Measurements from ENCODE around the gene ATXN1. TPM values are rescaled to one million over a fixed set of nuclear protein-coding genes. Genes with fewer than 3 reads are reported as not detected.

Gene ATXN1
- total and polyA plus RNA-seq, 3 donors from 2014 or later: 12.8 to 84.1 (median 64.3) TPM

DNA sequence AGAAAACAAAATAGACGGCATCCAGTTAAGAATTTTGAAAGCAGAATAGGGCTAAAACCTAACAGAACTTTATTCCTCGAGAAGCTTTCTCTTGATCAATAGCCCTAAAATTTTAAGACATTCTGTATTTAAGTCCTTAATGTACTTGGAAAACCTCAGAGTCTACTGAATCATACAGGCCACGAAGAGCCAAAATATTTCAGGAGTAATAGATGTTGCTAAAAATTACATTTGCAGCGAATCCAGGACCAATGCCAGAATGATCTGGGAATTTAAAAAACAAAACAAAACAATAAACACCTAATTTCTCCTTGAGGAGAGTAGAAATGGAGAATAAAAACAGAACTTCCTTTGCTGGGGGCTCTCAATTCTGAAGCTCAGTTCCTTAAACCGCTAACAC is 23.3 kb downstream of the ATXN1 start:
- no peaks in the 10 kb centered on the region for H3K9me3 ChIP-seq
- 58 to 59% methylated on average over 5 of the region's 5 CpGs for WGBS, 2 donors
- H3K27me3 ChIP-seq: no peaks in the 10 kb centered on the region
- TF ChIP-seq POLR2A (IDR thresholded peaks at IDR 0.05): no peak
- TF ChIP-seq, protein P1, sequence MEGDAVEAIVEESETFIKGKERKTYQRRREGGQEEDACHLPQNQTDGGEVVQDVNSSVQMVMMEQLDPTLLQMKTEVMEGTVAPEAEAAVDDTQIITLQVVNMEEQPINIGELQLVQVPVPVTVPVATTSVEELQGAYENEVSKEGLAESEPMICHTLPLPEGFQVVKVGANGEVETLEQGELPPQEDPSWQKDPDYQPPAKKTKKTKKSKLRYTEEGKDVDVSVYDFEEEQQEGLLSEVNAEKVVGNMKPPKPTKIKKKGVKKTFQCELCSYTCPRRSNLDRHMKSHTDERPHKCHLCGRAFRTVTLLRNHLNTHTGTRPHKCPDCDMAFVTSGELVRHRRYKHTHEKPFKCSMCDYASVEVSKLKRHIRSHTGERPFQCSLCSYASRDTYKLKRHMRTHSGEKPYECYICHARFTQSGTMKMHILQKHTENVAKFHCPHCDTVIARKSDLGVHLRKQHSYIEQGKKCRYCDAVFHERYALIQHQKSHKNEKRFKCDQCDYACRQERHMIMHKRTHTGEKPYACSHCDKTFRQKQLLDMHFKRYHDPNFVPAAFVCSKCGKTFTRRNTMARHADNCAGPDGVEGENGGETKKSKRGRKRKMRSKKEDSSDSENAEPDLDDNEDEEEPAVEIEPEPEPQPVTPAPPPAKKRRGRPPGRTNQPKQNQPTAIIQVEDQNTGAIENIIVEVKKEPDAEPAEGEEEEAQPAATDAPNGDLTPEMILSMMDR (IDR thresholded peaks at IDR 0.05): no peak
- peak overlapping the region in 1 of 2 donors; percentile 57 for H3K27ac ChIP-seq
- no peaks in the 10 kb centered on the region for H3K36me3 ChIP-seq (ENCODE audit: low read depth, missing control alignments)
- no peak for DNase-seq
- H3K4me1 ChIP-seq: peaks cover 25% of the 10 kb centered on the region
- intact Hi-C loops (cut with DNase I; ENCODE audit: low total_unique reads): no loop called here
- no peak overlapping the region for H3K4me3 ChIP-seq

DNA sequence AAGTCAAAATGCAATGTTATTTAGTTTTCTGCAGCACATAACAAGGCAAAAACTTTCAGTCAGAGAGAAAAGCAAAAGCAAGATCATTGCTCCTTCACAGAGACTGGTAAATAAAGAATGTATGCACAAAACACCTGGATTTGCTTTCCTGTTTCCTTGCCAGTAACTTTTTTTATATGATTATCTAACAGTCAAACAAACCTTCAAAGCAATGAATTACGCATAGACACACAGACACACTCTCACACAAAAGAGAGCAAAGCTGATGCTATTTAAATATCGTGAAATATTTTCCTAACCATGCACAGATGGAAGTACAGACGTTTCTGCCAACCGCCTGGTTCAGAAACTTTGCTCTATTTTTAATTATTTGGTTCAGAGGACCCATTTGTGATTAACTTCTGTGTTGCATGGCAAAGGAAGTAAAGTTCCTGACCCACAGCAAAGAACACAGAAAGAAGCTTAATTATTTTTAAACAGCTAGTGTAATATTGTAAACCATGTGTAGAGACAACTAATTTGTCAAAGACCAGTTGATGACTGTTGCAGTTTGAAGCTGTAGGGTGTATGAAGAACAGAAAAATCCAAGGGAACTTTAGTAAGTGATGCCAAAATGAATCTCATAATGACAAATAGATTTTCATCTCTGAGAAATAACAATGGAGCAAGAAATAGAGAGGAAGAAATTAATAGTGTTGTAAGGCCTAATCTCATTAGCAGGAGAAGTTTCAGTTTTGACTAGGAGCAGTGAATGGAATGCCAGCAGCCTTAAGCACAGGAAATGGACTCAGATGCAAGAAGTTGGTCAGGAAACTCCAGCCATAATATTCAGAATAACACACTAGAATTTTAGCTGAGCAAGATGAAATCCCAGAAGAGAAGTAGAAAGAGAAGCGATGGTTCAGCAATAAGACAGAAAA is 24.1 kb downstream of the ATXN1 start:
- TF ChIP-seq, protein P1 (IDR thresholded peaks at IDR 0.05): no peak
- no peak for TF ChIP-seq POLR2A (IDR thresholded peaks at IDR 0.05)
- intact Hi-C loops (cut with DNase I; ENCODE audit: low total_unique reads): no loop called here
- Histone ChIP-seq H3K36me3 (ENCODE audit: low read depth, missing control alignments) (no peaks in the 10 kb centered on the region), H3K4me1 (peaks cover 25% of the 10 kb centered on the region), H3K27ac (peak overlapping the region in 1 of 2 donors; percentile 57), H3K4me3 (no peak overlapping the region), H3K27me3 (no peaks in the 10 kb centered on the region), H3K9me3 (no peaks in the 10 kb centered on the region)
- DNase-seq: no peak
- WGBS, 2 donors: 50 to 53% methylated on average over 5 of the region's 5 CpGs

DNA sequence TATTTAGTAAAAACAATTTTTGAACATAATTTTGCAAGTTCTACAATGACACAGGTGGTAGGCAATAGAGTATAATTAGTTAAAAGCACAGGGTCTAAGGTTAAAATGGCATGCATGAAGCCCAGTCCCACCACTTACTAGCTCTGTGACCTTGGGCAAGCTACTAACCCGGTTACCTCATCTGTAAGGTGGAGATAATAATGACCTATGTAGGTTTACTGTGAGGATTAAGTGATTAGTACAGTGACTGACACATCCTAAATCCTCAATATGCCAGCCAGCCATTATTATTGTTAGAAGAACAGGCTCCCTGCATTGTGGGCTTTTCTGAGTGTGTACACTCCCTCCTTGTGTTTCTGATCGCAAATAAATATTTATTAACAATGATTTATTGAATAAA is 26.2 kb downstream of the ATXN1 start:
- peaks cover 29% of the 10 kb centered on the region for H3K4me1 ChIP-seq
- 78 to 86% methylated on average over 2 of the region's 2 CpGs for whole genome bisulfite sequencing, 2 donors
- no peaks in the 10 kb centered on the region for H3K27me3 ChIP-seq
- intact Hi-C loops (cut with DNase I; ENCODE audit: low total_unique reads): no loop called here
- H3K9me3 ChIP-seq: no peaks in the 10 kb centered on the region
- H3K27ac ChIP-seq: no peak overlapping the region
- no peak overlapping the region for H3K4me3 ChIP-seq
- no peak for DNase-seq
- no peak for TF ChIP-seq POLR2A (IDR thresholded peaks at IDR 0.05)
- TF ChIP-seq, protein P1 (IDR thresholded peaks at IDR 0.05): no peak
- H3K36me3 ChIP-seq (ENCODE audit: low read depth, missing control alignments): no peaks in the 10 kb centered on the region

DNA sequence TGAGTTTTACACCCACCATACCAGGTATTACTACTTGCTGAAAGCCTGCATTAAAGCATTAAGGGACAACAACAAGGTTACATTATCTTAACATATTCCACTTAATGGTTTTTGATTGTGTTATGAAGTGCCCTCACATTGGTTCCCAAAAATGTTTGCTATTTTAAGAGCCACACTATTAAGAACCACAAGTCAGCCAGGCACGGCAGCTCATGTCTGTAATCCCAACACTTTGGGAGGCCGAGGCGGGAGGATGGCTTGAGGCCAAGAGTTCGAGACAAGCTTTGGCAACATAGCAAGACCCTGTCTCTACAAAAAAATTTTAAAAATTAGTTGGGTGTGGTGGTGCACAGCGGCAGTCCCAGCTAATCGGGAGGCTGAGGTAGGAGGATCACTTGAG is 28.2 kb downstream of the ATXN1 start:
- no peak for TF ChIP-seq POLR2A (IDR thresholded peaks at IDR 0.05)
- TF ChIP-seq, protein P1 (IDR thresholded peaks at IDR 0.05): no peak
- H3K27ac ChIP-seq: no peak overlapping the region
- H3K36me3 ChIP-seq (ENCODE audit: low read depth, missing control alignments): no peaks in the 10 kb centered on the region
- peaks cover 20% of the 10 kb centered on the region for H3K4me1 ChIP-seq
- H3K9me3 ChIP-seq: no peaks in the 10 kb centered on the region
- no peak overlapping the region for H3K4me3 ChIP-seq
- WGBS, 2 donors: 76 to 89% methylated on average over 6 of the region's 6 CpGs
- intact Hi-C loops (cut with DNase I; ENCODE audit: low total_unique reads): no loop called here
- no peaks in the 10 kb centered on the region for H3K27me3 ChIP-seq
- DNase-seq: no peak

All from testis (tissue), 3 donors.